Left ventricle myocardium superior (tissue), 1 donor: ENCODE measurements around the gene MYMX. TPM values are rescaled to one million over a fixed set of nuclear protein-coding genes. Genes with fewer than 3 reads are reported as not detected.

Experiments used
- ATAC-seq: fragments of 200-7000 bp; cut with Tn5 transposase; one replicate; pipeline ENCODE4 v1.9.1; 2020; ENCODE audit warnings: mild to moderate bottlenecking, moderate library complexity
- DNase-seq: peaks from one replicate; pipeline ENCODE4 v3.0.0-alpha.2; 2020
- intact Hi-C: fragments of 100-400 bp; cut with micrococcal nuclease; formaldehyde crosslinking; loops from one replicate; pipeline ENCODE4 v1.11.0; 2022
- total RNA-seq: library from RNA; stranded (reverse); fragmentation: NEBNext Ultra II Directional; extraction: Animal tissue kit (Norgen Biotek cat#: 25700); gene quantifications from one replicate; pipeline ENCODE4 v1.2.1, GENCODE V29; 2021
- donor health status: DM: no; HTN: yes; CAD: no; lungs with severe emphysema.

Gene MYMX
- total RNA-seq, 1 donor from 2014 or later = 0.67 TPM

DNA sequence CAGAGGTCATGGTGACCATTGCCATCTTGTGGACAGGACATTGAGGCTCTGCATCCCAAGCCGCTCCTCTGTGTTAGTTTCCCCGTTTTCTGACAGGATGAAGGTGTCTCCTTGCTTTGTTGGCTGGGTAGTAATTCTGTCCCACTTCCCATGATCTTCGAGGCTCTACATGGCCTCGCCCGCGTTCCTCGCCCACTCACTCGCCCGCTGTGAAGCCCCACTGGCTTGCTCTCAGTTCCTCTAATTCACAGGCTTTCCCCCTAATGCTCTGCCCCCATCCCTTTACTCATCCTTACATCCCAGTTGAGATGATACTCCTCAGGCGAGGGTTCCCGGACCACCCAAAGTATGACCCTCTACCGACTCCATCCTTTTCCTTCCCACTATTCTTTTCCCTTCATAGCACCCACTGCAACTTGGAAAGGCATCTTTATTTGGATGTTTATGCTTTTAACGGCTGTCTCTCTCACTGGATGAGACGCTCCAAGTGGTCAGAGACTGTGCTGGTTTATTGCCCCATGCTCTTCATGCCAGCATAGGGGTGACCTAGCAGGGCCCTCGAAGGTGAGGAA lies 41.1 kb downstream of the MYMX start:
- intact Hi-C loops = no loop called here
- ATAC-seq (no peak), DNase-seq (no peak)

DNA sequence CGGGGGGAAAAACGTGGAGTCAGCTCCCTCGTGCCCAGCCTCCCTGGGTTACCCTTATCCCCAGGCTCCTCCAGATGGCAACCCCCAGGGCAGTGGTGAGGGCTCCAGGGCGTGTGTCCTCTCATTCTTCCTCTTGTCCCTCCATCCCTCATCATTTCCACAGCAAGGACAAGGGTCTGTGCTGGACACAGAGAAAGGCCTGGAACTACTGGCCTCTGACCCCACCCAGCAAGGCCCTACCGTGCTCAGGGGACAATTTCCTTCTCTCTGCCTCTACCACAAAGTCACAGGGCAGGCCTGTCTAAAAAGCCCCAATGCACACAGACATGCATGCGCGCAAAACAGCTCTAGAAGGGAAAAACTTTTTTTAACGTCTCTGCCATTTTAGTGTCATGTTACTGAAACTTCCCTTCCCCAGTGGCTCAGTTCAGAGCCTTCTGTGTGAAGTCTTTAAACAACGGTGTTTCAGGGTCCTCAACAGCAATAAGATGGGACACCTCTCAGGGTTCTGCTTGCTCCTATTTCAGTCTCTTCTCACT lies 41.7 kb downstream of the MYMX start:
- intact Hi-C loops = no loop called here
- ATAC-seq = no peak
- DNase-seq = no peak

DNA sequence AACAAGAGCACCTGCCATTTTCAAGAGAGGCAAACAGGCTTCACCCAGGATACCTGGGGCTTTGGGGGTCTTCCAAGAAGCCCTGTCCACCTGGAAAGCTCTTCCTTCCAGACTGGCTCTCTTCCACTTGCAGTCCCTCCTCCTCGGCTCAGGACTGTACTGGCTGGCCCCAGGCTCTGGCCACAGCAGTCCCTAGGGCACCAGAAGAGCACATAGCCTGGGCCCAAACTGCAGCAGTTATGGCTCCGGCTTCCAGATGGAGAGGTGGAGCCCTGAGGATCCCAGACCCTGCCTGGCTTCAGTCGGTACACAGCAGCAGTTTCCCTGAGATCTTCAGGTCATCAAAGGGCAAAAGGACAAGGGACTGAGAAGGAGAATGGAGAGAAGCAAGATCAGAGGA lies 42.2 kb downstream of the MYMX start:
- intact Hi-C loops = no loop called here
- DNase-seq (no peak), ATAC-seq (no peak)

DNA sequence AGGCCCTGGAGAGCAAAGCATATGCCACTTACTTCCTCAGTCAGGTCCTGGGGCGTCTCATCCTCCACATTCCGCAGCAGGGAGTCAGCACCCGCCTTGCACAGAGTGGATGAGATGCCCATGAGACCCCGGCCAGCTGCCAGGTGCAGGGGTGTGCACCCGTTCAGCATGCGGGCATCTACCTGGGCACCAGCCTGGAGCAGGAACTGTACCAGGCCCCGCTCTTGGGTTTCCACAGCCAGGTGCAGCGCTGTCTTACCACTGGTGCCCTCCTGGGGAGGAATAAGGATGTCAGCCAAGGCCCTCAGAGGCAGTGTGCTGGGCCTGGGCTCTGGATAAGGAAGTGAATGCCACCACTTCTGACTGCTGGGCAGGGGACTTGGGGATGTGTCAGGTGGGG lies 43.3 kb downstream of the MYMX start:
- intact Hi-C loops = loop anchor here (10.0 kb wide), 1 partner anchor 55 kb away; the partner anchor contains the start of gene AARS2
- no peak for DNase-seq
- no peak for ATAC-seq

DNA sequence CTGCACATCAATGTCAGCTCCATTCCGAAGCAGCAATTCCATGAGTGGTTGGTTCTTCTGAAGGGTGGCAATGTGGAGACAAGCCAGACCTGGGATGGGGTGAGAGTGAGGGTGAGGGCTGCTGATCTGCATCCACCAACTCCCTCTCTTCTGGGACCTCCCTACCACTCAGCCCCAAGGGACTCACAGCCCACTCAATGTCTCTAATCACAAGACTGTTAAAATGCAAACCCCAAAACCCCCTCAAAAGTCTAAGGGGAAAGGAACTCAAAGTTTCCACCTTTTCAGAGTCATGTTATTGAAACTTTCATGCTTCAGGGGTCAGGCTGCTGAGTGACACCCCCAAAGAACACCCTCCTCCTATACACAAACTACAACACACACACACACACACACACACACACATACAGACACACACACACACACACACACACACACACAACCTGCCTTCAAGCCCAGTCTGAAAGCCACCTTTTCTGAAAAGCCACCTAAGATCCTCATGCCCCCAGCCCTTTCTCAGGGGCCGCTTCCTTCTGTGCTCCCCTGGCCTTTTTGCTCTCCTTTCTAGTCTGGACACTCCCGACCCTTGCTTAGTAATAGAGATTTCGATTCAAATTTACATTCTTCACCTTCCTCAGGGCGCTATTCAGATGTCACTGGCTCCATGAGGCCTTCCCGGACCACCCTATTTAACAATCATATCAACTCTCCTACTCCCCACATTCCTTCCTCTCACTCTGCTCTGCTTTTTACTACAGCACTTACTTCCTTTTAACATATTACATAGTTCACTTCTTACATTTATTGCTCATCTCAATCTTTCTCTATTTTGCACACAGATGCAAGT lies 43.9 kb downstream of the MYMX start:
- no peak for ATAC-seq
- DNase-seq = no peak
- intact Hi-C loops = loop anchor here (10.0 kb wide), 1 partner anchor 54 kb away; the partner anchor contains the start of gene AARS2

DNA sequence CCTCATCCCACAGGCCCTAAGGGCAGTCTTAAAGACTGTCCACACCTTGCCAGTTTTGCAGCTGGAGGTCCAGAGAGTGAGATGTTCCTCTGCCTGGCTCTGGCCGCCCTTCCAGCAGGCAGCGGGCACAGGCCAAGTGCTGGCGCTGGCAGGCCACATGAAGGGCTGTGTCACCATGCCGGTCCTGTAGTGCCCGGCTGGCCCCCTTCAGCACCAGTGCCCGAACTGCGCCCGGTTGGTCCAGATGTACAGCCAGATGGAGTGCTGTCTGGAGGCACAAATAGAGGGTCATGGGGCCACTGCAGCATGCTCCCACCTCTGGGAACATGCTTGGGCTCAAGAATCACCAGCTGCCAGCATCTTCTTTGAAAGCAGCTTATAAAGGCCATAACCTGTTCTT lies 44.9 kb downstream of the MYMX start:
- ATAC-seq (no peak), DNase-seq (no peak)
- intact Hi-C loops = loop anchor here (10.0 kb wide), 1 partner anchor 53 kb away; the partner anchor contains the start of gene AARS2

DNA sequence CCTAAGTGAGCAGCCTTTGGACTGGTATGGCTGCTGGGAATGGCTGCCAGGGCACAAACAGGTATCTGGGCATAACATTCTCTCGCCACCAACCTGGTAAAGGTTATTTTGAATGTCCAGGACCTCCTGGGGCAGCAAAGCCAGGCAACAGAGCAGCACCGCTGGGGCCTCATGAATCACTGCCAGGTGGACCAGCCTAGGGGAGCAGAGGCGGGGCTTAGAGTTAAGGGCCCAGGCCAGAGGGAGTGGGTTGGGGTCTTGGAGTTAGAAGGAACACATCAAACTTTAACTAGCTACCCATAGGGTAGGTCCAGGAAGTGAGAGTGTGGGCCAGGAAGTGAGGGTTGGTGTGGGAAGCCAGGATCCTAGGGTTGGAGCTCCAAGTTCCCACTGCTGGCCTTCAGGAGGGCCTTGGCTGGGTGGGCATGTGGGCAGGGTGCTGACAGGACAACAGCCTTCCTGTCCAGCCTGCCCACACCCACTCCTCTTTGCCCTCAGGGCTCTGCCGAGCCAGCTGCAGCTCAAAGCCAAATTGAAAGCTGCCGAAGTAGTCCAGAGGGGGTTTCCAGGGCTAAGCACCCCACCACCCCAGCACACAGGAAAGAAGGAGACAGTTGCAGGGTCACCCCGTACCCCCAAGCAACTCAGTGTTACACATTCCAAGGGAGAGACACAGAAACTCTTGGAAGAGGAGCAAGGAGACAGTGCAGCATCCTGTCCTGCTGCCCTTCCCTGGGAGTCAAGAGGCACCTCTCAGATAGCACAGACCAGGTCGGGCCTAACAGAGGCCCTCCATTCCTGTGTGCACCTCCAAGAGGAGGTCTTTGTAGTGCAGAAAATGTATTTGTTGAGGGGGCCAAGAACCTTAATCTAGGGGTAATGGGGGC lies 46.0 kb downstream of the MYMX start:
- no peak for ATAC-seq
- no peak for DNase-seq
- intact Hi-C loops = loop anchor here (10.0 kb wide), 1 partner anchor 52 kb away; the partner anchor contains the start of gene AARS2

DNA sequence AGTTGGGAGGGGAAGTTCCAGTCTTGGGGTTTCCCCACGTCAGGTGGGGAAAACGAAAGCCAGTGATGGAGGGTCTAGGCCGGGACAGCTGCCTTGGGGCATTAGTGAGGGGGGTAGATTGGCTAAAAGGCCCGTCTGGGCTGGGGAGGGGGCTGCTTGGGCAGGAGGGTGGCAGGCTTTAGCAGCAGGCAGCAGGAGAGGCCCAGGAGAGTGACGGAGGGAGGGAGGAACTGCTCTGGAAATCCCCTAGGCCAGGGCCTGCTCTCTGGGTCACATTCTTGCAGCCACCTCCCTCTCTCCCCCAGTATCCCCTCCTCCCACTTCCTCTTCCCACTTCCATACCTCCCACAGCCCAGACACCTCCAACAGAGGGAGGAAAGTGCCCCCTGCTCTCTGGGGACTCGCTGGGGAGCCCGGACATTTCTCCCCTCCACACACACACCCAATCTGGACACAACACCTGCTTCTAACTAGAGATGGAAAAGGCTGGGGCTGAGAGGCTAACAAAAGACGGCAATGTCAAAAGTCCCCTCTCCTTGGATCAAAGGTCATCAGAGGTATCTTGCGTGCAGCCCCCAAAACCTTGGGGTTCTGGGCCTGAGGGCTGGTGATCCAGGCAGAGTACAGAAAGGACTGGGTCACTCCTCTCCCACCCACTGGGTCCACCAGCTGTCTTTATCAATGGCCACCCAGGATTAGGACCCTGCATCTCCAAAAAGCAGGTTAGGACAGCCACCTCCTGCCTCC lies 46.8 kb downstream of the MYMX start:
- DNase-seq (no peak), ATAC-seq (no peak)
- intact Hi-C loops = loop anchor here (10.0 kb wide), 1 partner anchor 51 kb away; the partner anchor contains the start of gene AARS2

DNA sequence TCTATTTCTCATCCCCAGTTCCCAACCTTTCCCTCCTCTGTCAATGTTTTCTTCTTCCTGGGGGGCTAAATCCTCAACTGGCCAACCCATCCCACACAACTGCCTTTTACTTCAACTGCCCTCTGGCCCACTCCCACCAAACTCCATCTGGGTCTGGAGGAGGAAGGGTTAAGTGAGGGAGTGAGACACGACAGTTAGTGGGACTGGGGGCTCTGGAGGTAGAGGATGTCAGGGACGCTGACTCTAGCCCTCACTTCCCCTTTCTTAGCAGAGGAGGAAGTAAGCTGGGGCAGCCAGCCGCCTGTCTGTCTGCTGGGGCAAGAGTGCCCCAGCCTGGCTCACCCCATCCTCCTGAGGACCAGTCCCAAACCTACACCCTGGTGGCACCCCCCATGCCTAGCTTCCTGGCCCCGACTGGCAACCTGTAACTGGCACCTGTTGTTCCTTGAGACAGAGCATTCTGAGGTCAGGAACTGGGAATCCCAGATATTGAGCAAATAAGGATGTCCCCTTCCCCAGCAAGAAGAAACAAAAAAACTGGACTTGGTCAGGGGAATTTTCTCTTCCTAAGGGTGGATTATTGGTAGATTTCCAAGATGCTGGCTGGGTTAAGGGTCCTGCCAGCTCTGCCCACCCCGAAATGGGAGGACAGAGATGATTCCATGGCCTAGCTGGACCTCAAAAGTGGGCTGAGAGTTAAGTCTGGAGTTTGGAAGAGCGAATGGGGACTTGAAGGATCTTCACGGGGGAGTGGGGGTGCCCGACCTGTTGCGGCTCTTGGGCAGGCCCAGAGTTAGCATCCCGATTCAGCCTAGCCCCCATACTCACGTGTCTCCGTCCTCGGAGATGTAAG lies 47.7 kb downstream of the MYMX start:
- peak; percentile 63 for DNase-seq
- ATAC-seq = peak; percentile 5
- intact Hi-C loops = loop anchor here (5.0 to 10.0 kb wide), 2 partner anchors 50 to 73 kb away; partner anchors contain the start of gene AARS2

DNA sequence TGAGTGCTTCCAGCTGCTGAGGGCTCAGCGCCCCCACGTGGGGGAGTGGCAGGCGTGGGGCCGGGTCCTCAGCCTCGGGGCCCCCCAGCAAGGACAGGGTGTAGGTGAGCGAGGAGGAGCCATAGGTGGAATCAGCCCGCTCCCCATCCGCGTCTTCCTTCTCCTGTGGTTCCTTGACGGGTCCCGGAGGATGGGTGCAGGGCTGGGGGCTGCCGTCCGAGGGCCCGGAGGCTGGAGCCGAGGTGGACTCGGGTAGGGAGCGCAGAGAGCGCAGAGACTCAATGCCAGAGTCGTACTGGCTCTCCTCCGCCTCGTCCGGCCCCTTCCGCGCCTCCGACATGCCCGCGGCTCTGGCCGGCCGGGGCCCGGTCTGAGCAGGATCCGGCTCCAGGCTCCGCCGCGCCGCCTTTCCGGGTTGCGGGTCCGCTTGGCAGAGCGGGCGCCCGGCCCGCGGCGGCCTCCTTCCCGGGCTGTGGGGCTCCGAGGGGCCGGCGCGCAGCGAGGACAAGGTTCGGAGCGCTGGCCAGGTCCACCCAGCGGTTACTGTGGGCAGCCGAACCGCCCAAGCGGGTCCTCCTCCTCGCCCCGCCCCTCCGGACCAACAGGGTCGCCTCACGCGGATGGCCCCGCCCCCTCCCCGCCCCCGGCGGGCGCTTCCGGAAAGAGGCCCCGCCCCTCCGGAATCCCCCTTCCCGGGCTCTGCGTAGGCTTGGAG lies 48.4 kb downstream of the MYMX start, which contains the start of gene NFKBIE:
NFKBIE (minus strand) TSS at position 545 of the 715 bp plus-strand sequence; CDS start at position 340, 205 bp downstream.
- peak; percentile 96 for ATAC-seq
- intact Hi-C loops = loop anchor here (5.0 to 10.0 kb wide), 2 partner anchors 50 to 72 kb away; partner anchors contain the start of gene AARS2
- DNase-seq = peak; percentile 98

DNA sequence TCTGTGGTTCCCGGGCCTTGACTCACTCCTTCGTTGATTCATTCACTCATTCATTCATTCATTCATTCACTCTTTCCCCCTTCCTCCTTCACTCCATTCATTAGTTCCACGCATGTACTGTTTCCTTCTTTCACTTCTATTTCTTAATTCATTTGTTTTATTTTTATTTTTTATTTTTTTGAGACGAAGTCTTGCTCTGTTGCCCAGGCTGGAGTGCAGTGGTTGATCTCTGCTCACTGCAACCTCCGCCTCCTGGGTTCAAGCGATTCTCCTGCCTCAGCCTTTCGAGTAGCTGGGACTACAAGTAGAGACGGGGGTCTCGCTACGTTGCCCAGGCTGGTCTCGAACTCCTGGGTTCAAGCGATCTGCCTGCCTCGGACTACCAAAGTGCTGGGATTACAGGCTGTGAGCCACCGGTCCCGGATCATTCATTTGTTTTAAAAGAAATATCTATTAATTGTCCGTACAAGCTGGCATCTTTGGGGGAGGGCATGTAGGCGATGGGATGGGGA lies 49.1 kb downstream of the MYMX start:
- intact Hi-C loops = loop anchor here (5.0 to 10.0 kb wide), 2 partner anchors 49 to 72 kb away; partner anchors contain the start of gene AARS2
- ATAC-seq (no peak), DNase-seq (no peak)

DNA sequence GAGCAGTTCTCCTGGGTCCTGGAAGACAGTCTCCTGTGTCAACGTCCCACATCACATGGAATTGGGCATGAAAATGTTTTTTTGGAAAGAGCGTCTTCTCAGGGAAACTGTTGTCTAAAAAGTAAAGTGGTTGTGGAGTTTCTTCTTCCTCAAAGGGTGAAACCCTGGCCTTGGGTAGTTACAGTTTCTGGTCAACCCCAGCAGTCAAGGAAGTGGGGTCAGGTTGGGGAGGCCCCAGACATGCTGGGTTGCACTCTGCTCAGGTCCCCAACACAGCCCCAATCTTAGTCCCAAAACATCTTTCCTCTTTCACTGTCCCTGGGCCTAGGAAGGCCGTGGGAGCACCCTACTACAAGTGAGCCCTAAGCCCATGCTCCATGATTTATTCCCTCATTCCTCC lies 49.6 kb downstream of the MYMX start:
- intact Hi-C loops = loop anchor here (5.0 to 10.0 kb wide), 2 partner anchors 48 to 71 kb away; partner anchors contain the start of gene AARS2
- ATAC-seq = no peak
- DNase-seq = no peak

DNA sequence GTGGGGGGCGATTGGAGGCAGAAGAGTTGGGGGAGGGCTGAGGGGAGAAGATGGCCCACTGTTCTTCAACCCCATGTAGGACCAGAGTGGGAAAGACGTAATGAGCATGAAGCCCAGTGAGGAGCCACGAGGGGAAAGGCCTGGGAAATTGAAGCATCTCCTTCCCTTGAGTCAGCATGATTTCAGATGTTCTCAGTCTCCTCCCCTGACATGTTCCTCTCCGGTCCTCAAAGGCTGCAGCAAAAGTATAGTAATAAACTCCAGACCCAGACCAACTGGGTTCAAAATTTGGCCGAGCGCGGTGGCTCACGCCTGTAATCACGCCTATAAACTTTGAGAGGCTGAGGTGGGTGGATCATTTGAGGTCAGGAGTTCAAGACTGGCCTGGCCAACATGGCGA lies 50.5 kb downstream of the MYMX start:
- intact Hi-C loops = loop anchor here (5.0 to 10.0 kb wide), 2 partner anchors 48 to 70 kb away; partner anchors contain the start of gene AARS2
- DNase-seq (no peak), ATAC-seq (no peak)
